IMR-90 (cell line): Measurements from ENCODE around the gene SUCLA2.

Experiments
- BHLHE40 ChIP-seq: fragments of 150-350 bp; IDR thresholded peaks from 2 replicates; pipeline ENCODE4 v1.6.1; 2016; ENCODE audit warnings: mild to moderate bottlenecking, low read depth, low read length
- MAZ ChIP-seq: IDR thresholded peaks from 2 replicates; pipeline ENCODE4 v1.6.1; 2012; ENCODE audit warnings: low read depth, mild to moderate bottlenecking, low read length, improper control_type of control experiment, moderate library complexity, borderline replicate concordance
- POLR2A ChIP-seq: IDR thresholded peaks from 2 replicates; pipeline ENCODE4 v1.6.1; 2012; ENCODE audit warnings: mild to moderate bottlenecking, low read depth, low read length
- RAD21 ChIP-seq: IDR thresholded peaks from 2 replicates; pipeline ENCODE4 v1.6.1; 2012; ENCODE audit warnings: low read length, improper control_type of control experiment
- RFX5 ChIP-seq: IDR thresholded peaks from 2 replicates; pipeline ENCODE4 v1.8.0; 2012; ENCODE audit warnings: low read depth, mild to moderate bottlenecking, low read length, moderate library complexity
- TF ChIP-seq, protein P1 (sequence below): conservative IDR thresholded peaks from 2 replicates; pipeline ENCODE4 v1.5.1; 2012; ENCODE audit warnings: mild to moderate bottlenecking, low read depth, low read length, improper control_type of control experiment
- TF ChIP-seq, protein P2 (sequence below): fragments of 150-350 bp; IDR thresholded peaks from 2 replicates; pipeline ENCODE4 v1.6.1; 2017; ENCODE audit warnings: mild to moderate bottlenecking, antibody characterized with exemption, low read length, low read depth

DNA sequence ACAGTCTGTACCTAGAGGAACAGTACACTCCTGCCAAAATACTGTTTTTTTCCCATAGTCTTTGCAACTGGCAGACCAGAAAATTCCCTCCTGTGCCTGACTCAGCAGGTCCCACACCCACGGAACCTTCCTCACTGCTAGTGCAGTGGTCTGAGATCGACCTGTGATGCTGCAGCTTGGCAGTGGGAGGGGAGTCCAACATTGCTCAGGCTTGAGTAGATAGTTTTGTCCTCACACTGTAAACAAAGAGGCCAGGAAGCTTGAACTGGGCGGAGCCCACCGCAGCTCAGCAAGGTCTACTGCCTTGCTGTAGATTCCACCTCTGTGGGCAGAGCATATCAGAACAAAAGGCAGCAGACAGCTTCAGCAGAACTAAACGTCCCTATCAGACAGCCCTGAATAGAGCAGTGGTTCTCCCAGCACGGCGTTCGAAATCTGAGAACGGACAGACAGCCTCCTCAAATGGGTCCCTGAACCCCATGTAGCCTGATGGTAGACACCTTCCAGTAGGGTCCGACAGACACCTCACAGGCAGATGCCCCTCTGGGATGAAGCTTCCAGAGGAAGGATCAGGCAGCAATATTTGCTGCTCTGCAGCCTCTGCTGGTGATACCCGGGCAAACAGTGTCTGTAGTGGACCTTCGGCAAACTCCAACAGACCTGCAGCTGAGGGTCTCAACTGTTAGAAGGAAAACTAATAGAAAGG, 92.7 kb downstream of the SUCLA2 start:
- no peak for TF ChIP-seq POLR2A
- TF ChIP-seq, protein P1, sequence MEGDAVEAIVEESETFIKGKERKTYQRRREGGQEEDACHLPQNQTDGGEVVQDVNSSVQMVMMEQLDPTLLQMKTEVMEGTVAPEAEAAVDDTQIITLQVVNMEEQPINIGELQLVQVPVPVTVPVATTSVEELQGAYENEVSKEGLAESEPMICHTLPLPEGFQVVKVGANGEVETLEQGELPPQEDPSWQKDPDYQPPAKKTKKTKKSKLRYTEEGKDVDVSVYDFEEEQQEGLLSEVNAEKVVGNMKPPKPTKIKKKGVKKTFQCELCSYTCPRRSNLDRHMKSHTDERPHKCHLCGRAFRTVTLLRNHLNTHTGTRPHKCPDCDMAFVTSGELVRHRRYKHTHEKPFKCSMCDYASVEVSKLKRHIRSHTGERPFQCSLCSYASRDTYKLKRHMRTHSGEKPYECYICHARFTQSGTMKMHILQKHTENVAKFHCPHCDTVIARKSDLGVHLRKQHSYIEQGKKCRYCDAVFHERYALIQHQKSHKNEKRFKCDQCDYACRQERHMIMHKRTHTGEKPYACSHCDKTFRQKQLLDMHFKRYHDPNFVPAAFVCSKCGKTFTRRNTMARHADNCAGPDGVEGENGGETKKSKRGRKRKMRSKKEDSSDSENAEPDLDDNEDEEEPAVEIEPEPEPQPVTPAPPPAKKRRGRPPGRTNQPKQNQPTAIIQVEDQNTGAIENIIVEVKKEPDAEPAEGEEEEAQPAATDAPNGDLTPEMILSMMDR = no peak
- no peak for TF ChIP-seq BHLHE40
- TF ChIP-seq RAD21 = no peak
- TF ChIP-seq, protein P2, sequence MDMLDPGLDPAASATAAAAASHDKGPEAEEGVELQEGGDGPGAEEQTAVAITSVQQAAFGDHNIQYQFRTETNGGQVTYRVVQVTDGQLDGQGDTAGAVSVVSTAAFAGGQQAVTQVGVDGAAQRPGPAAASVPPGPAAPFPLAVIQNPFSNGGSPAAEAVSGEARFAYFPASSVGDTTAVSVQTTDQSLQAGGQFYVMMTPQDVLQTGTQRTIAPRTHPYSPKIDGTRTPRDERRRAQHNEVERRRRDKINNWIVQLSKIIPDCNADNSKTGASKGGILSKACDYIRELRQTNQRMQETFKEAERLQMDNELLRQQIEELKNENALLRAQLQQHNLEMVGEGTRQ = no peak
- no peak for TF ChIP-seq MAZ
- no peak for TF ChIP-seq RFX5
